GM23248 (cell line): ENCODE measurements around the gene OR2B2.

Experiments used
- EZH2 ChIP-seq: fragments of 200-600 bp; sonication (generic); IDR thresholded peaks from 2 replicates; pipeline ENCODE4 v1.6.1; 2018; ENCODE audit warnings: antibody characterized with exemption, mild to moderate bottlenecking; ENCODE audit not compliant: insufficient read depth, poor library complexity, severe bottlenecking
- EZH2phosphoT487 ChIP-seq: fragments of 200-600 bp; sonication (generic); IDR thresholded peaks from 2 replicates; pipeline ENCODE4 v1.6.1; 2018; ENCODE audit warnings: antibody characterized with exemption, moderate library complexity, mild to moderate bottlenecking, low read depth; ENCODE audit not compliant: insufficient read depth

- no peak for TF ChIP-seq EZH2phosphoT487
- no peak for TF ChIP-seq EZH2
Observed at GRCh38 chr6:27866357-27867050, 45.7 kb downstream of the OR2B2 start.
